ENCODE data around the gene CERT1. TPM values are rescaled to one million over a fixed set of nuclear protein-coding genes. Genes with fewer than 3 reads are reported as not detected.
A peak's percentile ranks its signal among the peaks of the same experiment; 100 is the strongest.

Gene CERT1
- total RNA-seq, 1 experiment from 2014 or later = 50.2 TPM

- Histone ChIP-seq H3K14ac (ENCODE audit: insufficient read depth, low read length) (no peak overlapping the region), H3K4me1 (ENCODE audit: insufficient read depth, low read length) (peaks cover 4% of the 10 kb centered on the region; the same call in 1 of the 2 replicates), H3K9me3 (ENCODE audit: control insufficient read depth, low read depth, low read length) (no peaks in the 10 kb centered on the region), H2AFZ (ENCODE audit: low read length) (no peak overlapping the region), H4K91ac (ENCODE audit: insufficient read length, low read depth, low read length) (no peak overlapping the region), H3K4me2 (ENCODE audit: insufficient read depth, insufficient read length, low read length) (no peak overlapping the region), H2BK5ac (ENCODE audit: insufficient read length, low read length) (no peak overlapping the region), H3K79me2 (ENCODE audit: insufficient read depth, low read length) (no peaks in the 10 kb centered on the region), H3T11ph (ENCODE audit: low read length) (no peak overlapping the region), H3K18ac (ENCODE audit: insufficient read length, low read depth, low read length) (no peak overlapping the region), H3K23ac (ENCODE audit: insufficient read length, low read depth, low read length) (no peak overlapping the region), H4K8ac (replicated peaks; ENCODE audit: insufficient read length, low read depth, low read length) (no peak overlapping the region), H3K79me1 (ENCODE audit: insufficient read depth, low read depth, low read length, poor library complexity, severe bottlenecking) (peaks cover 3% of the 10 kb centered on the region), H2AK5ac (ENCODE audit: insufficient read length, low read length) (no peak overlapping the region), H3K23me2 (ENCODE audit: insufficient read length, low read depth, low read length, poor library complexity, severe bottlenecking) (no peaks in the 10 kb centered on the region), H4K5ac (ENCODE audit: insufficient read length, low read depth, low read length) (no peak overlapping the region), H2BK120ac (ENCODE audit: low read depth, low read length, poor library complexity, severe bottlenecking) (no peak overlapping the region), H3K56ac (ENCODE audit: insufficient read length, low read depth, low read length) (no peak overlapping the region), H3K4ac (ENCODE audit: low read depth, low read length) (no peak overlapping the region), H3K9ac (ENCODE audit: extremely low read depth, insufficient read length, low read length) (no peak overlapping the region), H2BK20ac (ENCODE audit: low read depth, low read length, poor library complexity, severe bottlenecking) (no peak overlapping the region), H4K20me1 (ENCODE audit: control insufficient read depth, insufficient read depth, insufficient read length) (no peaks in the 10 kb centered on the region), H3K27ac (ENCODE audit: insufficient read length, low read depth, low read length) (no peak overlapping the region), H3K27me3 (ENCODE audit: insufficient read depth, low read length) (no peaks in the 10 kb centered on the region), H2BK12ac (ENCODE audit: insufficient read length, low read depth, low read length) (no peak overlapping the region), H2BK15ac (ENCODE audit: low read depth, low read length) (no peak overlapping the region)
- 0 out of 7 replicates have a peak overlapping the region, but pooled peaks of 1 of the 3 experiments have one; percentile 8 for H3K27ac Mint-ChIP-seq
- H3K9me3 Mint-ChIP-seq = peaks cover 0 to 6% of the 10 kb centered on the region in 2 experiments; a peak in 2 of 5 replicates
- no peak overlapping the region for H3K4me3 Mint-ChIP-seq
- DNase-seq = no peak
- no peaks in the 10 kb centered on the region for H3K27me3 Mint-ChIP-seq (ENCODE audit: low read depth)
- no peak for TF ChIP-seq CTCF (conservative IDR thresholded peaks at IDR 0.05)
- WGBS (ENCODE audit: extremely low coverage, insufficient read length, low lambda C conversion rate) = no CpG with 5 or more reads among the region's 8 CpGs
- H3K36me3 Mint-ChIP-seq (ENCODE audit: insufficient read depth in 1 of 3, low read depth in 3 of 3) = peaks cover 3 to 13% (median 10%) of the 10 kb centered on the region in 3 experiments
- H3K4me1 Mint-ChIP-seq = peaks cover 11 to 13% of the 10 kb centered on the region in 2 experiments
These were observed 53.7 kb downstream of the CERT1 start for GRCh38 chr5:75457691-75458090.

Measured in H9 (cell line).